HG02588 (cell line): ENCODE measurements around the gene GFOD1.
A peak's percentile ranks its signal among the peaks of the same experiment; 100 is the strongest.

Experiments used
- ATAC-seq: cut with Tn5 transposase; IDR thresholded peaks from one replicate; pipeline ENCODE4 v1.9.1; 2021; ENCODE audit warnings: mild to moderate bottlenecking, moderate library complexity; ENCODE audit not compliant: unreplicated experiment

Gene GFOD1

DNA sequence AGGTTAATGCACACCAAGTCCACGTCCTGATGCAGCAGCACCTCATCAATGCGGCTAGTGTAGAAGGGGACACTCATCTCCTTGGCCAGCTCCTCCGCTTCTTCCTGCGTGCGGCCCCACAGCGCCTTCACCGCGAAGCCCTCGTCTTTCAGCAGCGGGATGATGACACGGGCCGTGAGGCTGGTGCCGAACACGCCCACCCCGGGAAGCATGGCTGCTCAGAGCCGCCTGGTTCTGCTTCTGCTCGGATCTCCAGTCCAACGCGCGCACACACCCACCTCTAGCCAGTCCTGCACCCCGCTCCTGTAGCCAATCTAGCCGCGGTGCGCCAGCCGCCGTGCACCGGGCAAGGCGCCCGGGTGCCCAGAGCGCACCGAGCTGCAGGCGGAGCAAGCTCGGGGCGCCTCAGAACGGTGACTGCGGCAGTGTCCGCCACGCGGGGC is 700 bp downstream of the GFOD1 start:
- peak; percentile 26 for ATAC-seq

DNA sequence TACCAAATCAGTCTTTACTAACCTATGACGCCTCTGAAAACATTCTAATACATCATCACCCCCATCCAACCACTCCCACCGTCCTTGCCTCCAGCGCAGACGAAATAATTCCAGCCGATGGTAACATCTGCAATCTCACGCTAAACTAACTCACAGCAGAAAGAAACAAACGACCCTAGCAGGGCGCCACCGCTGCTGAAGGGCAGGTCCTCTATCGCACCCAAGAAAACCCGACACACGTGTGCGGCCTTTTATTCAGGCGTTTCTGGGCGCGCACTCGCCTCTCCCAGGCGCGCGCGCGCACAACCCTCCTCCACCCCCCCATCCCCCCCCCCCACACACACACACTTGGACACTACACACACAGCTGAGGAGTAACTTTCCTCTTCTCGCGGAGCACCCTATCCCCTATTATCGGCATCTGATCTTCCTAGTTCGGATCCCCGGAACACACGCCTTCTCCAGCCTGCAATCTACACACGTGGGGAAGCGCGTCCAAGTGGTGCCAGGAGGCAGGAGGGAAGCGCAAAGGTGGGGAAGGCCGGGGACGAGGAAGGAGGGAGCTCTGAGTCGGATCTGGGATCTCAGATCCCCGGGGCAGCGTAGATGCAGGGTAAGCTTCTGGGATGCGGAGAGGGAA is 1.4 kb downstream of the GFOD1 start:
- no peak for ATAC-seq

DNA sequence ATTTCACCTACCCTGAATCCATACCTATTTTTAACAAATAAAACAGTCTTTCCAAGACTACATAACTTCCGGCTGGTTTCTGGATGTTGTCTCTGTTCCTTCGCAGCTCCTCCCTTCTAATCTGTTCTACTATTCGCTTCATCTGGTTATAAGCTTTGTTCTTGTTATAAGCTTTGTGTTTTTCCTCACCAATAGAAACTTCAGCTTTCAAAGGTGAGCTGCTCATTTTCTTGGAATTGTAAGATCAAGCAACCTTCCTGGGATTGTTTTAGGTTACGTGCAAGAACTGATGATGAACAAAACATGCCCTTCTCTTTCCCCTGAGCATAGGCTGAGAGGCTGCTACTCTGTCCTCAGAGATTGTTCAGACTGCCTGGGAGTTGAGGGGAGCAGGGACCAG is 2.1 kb downstream of the GFOD1 start:
- ATAC-seq, result no peak

DNA sequence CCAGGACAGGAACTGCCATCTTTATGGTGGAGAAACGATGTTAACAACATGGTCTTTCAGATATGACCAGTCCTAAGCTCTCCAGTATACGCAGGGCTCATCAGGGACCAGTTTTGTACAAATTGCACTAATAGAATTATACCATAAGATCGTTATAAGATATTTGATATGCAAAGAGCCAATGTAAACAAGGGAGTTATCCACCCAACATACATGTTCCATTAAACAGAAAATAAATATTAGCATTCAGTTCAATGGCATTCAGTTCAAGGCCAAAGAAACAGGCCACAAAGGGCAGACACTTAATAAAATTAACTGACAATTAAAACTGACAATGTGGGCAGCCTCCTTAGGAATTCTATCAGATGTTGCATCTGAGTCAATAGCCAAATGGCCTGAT is 2.6 kb downstream of the GFOD1 start:
- ATAC-seq, result no peak

DNA sequence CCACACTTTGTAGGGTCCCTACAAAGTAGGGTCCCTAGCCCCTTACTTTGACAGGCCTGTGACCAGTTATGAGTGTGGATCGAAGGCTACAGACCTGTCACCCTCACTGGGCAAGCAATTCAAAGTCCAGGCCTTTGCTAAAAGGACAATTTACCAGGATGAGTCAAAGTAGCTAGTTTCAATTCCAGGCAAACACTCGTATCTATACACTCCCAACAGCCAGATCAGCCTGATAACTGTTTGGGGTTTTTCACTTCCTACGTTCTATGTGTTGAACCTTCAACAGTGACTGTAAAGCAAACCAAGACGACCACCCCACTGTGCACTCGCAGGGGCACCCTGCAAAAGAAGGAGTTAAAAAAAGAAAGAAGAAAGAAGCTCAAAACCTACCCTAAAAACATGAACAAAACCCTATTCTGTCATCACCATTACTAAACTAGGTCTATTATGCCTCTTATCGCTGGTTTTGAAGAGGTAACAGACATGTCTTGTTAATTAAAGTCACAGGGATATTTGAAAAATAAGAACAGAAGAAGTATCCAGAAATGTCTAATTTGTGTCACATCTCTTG is 3.2 kb downstream of the GFOD1 start:
- ATAC-seq, result no peak

DNA sequence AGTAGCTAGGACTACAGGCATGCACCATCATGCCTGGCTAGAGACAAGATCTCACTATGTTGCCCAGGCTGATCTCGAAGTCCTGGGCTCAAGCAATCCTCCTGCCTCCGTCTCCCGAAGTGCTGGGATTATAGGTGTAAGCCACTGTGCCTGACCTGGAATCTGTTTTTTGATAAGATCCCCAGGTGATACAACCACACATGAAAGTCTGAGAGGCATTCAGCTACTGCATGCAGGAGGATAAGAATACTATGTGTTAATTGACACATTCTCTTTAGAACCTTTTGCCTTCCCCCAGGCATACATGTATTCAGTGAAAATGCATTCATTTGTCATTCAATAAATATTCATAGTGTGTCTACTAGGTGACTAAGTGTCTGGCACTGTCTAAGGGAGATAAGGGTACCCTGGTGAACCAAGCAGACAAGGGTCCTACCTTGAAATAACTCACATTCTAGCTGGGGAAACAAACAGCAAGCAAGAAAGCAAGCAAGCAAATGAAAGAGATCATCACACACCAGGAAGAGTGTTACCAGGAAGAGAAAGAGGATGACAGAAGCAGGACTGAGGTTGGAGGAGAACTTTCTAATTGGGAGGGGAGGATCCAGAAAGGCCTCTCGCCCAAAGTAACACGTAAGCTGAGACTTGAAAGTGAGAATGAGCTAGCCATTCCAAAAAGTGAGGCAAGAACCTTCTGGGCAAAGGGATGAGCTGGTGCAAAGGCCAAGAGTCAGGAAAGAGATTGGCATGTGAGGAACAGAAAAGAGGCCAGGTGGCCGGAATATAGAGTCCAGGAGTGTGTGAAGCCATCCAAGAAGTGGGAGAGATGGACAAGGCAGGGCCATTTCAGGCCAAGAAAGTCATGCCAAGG is 6.5 kb downstream of the GFOD1 start:
- ATAC-seq, result no peak

DNA sequence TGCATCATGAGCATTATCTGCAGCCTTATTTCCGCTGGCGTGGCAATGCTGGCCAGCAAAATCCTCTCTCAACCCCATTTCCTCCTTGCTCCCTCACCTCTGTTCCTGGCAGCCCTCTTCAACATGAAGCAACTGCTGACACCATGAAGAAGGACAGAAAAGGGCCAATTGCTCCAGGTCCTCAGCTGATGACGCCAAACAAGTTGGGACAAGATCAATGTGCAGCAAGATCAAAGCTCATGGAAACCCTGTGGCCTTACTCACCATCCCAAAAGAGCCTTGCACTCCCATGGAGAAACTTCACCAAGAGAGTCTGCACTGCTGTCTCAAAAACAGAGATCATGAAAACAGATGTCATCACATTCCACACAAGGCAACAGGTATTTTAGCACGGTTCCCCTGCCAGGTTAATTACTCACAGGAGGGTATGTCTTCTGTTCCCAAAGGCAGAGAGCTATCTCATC is 7.4 kb downstream of the GFOD1 start:
- ATAC-seq, result no peak

DNA sequence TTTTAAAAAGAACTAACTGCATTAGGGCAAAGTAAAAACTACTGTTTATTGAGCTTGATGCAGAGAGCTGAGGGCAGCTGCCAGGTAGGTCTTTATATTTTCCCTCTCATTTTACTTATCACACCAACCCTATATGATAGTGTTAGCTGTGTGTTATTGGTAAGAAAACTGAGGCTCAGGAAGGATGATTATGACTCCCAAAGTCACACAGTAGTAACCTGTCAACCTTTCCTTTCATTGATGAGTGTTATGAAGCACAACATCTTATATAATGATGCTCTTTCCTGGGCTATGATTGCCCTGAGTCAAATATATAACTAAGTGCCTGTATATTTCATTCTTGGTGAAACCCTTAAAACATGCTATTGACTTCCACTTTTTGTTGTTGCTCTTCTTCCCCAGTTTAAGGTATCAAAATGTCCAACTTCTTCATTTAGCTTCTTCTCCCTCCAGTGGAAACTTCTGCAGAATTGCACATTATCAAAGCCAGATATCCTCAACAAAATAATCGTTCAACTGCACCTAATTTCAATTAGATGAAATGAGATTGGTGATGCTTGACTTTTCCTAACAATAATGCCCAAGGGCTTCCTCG is 8.1 kb downstream of the GFOD1 start:
- ATAC-seq, result no peak

DNA sequence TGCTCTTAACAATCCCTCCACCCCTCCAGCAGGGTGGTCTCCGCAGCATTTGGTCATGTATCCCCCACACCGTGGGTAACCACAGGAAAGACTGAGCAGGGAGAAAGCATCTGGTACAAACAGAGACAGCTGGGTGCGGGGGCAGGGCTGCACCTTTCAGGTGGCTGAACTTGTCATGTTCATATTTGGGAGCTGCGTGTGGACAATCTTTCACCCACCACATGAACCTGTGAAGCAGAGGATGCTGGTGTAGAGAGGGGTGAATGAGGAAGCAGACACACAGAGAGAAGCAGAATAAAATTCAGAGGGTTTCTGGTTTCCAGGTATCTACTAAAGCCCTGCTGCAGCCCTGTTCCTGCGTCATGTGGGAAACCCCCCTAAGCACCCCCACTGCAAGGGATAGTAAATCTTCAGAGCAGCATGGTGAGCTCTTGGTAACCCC is 8.9 kb downstream of the GFOD1 start:
- ATAC-seq, result no peak

DNA sequence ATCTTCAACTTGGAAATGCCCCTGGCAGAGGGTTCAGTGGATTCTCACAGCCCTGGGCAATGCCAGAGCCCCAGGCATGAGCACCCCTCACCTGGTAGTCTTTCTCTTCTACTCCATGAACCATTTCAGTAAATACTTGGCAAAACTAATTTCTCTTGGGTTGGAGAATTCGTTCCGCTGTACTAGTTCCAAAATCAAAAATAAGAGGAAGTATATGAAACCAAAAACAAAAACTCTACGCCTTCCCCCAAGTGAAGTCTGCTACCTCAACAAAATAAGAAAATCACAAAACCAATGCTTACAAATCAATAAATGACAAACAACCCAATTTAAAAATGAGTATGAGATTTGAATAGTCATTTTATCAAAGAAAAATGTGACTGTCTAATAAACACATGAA is 12.6 kb downstream of the GFOD1 start:
- ATAC-seq, result no peak

DNA sequence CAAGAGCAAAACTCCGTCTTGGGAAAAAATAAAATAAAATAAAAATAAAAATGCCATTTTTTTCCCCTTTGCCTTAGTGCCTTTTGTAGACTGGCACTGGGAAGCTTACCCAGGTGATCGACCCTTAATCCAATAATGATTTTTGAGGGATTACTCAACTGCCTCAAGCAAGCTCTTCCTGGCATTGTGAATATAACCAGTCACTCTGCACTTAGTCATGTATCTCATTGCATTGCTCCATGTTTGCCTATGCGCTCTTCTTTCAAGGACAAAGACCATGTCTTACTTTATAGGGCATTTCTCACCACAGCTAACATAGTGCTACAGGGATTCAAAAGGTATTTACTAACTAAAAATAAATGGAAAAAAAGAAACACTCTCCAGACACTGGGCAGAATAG is 13.0 kb downstream of the GFOD1 start:
- ATAC-seq, result no peak

DNA sequence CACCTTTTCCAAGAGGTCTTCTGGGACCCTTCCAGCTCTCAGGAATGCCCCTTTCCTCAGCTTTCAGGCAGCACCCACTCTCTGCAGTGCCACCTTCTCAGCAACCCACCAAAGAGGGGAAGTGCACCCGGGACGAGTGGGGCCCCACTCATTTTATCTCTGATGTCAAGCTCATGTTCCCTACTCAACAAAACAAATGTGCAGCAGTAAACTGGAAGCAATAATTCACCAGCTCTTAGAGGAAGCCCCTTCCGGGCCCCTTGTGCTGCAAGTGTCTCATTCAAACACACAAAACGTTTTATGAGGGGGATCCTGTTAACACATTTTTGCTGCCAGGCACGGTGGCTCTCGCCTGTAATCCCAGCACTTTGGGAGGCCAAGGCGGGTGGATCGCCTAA is 13.6 kb downstream of the GFOD1 start:
- ATAC-seq, result no peak

DNA sequence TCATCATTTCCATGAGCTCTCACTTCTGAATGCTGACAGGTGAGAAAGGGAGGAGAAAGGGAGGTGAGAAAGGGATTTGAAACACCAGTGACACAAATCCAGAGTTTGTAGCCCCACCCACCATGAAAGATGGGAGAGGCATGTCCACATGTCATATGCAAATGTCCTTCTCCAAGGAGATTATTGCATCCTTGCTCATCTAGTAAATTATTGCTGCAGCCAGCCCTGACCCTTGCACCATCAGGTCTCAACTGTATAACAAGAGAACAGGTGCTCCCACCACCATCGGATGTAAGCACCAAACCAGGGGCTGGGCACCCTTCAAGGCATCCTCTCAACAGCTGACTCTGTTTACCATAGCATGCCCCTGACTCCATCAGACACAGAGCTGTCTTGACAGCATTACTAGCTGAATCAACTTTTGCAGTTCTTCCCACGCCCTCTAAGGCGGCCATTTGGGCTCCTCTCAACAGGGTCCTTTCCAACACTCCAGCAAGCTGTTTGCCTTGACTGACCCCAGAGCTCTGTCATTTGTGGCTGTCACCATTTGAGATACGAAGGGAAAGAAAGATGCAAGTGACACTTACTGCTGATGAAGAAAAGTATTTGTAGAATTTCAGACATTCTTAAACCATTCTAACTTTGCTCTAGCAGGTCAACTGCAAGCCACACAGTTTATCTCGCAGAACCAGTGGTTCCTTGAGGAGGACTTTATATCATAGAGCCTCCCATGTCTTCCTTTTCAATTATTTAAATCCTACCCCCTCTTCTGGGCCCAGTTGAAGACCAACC is 14.2 kb downstream of the GFOD1 start:
- ATAC-seq, result no peak

DNA sequence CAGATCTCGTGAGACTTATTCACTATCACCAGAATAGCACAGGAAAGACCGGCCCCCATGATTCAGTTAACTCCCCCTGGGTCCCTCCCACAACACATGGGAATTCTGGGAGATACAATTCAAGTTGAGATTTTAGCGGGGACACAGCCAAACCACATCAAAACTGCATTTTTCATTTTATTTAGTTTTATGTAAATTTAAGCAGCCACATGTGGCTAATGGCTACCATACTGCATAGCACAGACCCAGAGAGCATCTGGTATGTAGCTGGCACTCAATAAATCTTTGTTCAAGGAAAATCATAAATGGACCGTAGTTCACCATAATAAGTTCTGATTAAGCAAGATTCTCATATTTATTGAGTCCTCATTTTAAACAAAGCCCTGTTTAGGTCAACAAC is 15.3 kb downstream of the GFOD1 start:
- ATAC-seq, result no peak

DNA sequence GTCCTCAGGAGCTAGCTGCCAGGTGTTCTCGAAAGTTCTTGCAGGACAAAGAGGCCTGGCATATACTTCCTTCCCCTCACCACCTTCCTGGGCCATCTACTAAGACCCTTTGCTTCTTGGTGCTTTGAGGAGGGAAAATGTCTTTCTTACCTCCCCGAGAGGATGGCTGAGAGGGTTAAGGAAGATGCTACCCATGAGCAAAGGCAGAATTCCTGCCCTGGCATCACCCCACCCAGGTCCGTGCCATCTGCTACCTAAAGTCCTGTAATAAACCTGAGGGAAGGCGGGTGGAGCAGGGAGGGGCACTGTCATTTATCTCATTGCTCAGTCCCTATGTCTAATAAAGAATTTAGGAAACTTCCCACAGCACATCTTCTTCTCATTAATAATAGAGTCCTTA is 16.2 kb downstream of the GFOD1 start:
- ATAC-seq, result no peak

DNA sequence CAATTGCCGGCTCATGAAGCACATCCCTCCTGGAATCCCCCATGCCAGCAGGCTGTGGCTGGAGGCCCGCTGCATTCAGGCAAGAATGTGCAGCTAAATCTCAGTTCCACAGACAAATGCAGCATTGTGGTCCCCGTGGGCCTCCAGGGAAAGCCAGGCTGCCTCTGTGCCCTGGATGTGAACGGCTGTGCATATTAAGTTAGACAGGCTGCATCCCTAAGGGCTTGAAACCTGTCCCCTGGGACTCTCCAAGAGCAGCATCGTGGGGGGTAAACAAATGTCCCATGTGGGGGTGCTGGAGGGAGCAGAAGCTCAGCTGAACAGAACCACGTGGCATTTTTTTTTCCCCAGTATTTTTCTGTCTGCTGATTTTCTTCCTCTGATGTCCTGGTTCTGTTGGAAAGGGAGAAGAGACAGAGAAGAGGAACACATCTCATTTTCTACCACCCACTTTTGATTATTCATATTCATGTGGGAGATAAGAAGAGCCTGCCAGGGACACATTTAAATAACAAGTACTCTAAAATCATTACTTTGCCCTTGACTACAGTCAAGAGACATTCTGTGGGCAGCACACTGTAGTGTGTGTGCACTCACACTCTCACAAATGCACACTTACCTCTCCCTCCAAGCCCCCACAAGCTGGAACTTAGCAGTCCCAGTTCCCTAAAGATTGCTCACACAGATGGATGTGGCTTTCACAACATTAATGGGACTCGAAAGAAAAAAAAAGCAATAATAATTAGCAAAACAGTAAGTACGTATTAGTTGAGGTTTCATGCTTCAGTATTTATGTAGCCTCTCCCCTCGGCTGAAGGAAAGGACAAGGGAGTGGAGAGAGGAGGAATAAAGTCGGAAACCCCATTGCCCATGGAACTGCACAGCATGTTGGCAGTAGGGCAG is 16.9 kb downstream of the GFOD1 start:
- ATAC-seq, result no peak

DNA sequence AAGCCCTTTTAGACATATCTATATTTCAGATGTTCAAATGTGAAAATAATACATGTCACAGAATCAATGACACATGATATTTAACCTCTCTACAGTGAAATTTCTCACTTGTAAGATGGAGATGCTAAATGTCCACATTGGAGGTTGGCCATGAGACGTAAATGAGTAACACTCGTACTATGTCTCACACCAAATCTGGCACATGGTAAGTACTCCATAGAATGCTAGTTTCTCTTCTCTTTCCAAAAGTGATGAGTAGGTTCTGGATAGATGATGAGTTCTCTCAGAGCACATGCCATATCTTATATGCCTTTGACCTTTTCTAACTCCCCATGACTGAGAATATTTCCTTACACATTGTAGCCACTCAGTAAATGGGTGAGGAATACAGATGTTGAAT is 17.7 kb downstream of the GFOD1 start:
- ATAC-seq, result no peak

DNA sequence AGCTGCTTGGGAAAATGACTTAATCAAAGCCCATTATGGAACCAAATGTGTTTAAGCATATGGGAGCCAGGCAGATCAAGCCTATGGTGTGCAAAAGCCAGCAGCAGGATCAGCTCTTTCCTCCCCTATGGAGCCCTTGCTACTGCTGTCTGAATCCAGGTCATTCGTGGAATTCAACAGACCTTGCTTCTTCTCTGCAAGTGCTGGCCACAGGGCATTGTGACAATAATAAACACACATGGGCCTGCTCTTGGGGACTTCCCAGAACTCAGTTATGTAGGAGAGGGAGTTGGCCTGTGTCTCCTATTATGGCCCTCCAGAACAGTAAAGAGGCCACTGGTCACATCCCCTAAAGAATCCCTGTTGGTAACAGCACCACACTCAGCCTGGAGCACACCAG is 18.6 kb downstream of the GFOD1 start:
- no peak for ATAC-seq

DNA sequence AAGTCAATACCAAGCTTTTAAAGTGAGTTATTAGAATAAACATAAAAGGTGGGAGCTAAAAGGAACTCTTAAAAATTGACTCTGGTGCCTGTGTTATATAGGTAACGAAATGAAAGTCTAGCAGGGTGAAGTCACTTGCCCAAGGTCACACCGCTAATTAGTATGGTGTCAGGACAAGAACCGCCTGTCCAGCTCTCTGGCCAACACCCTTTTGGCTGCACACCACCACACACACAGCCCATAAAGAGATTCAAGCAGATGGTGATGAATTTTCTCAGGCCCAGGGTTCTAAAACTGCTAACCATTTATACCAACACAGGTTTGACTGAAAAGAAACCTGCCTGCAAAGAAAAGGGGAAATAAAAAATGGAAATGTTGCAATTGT is 20.2 kb downstream of the GFOD1 start:
- ATAC-seq, result no peak
